NCI-H774 (cell line): ENCODE measurements around the gene HIVEP1.

ENCODE experiments used
- DNase-seq: peaks from one replicate; lab custom pipeline; 2025; lab: John Stamatoyannopoulos, UW

HIVEP1 gene

GRCh38 chr6:12048609-12049008 is 36.5 kb downstream of the HIVEP1 start:
- DNase-seq: no peak

GRCh38 chr6:12049165-12049564 is 37.1 kb downstream of the HIVEP1 start:
- no peak for DNase-seq

GRCh38 chr6:12051861-12052368 is 39.8 kb downstream of the HIVEP1 start:
- no peak for DNase-seq

- no peak for DNase-seq
These were observed 46.3 kb downstream of the HIVEP1 start for GRCh38 chr6:12058172-12058961.

- DNase-seq: peak; percentile 64
These were observed 48.9 kb downstream of the HIVEP1 start for GRCh38 chr6:12060780-12061609.

DNA sequence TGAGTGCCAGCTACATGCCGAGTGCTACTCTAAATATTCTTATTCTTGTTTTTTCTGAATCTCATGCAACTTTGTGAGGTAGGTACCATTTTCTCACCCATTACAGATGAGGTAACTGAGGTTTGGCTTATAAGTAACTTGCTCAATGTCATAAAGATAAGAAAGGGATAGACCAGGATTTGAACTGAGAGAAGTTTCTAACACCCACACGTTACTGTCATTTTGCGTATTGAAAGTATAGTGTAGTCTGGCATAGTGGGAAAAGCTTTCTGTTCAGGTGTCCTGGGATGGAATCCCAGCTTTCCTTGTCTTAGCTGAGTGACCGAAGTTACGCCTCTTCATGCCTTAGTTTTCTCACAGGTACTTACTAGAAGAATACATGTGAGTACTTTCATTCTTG is 50.5 kb downstream of the HIVEP1 start:
- DNase-seq: no peak

GRCh38 chr6:12064131-12064530 is 52.0 kb downstream of the HIVEP1 start:
- DNase-seq: no peak

- no peak for DNase-seq
These were observed 52.5 kb downstream of the HIVEP1 start for GRCh38 chr6:12064538-12065071.

DNA sequence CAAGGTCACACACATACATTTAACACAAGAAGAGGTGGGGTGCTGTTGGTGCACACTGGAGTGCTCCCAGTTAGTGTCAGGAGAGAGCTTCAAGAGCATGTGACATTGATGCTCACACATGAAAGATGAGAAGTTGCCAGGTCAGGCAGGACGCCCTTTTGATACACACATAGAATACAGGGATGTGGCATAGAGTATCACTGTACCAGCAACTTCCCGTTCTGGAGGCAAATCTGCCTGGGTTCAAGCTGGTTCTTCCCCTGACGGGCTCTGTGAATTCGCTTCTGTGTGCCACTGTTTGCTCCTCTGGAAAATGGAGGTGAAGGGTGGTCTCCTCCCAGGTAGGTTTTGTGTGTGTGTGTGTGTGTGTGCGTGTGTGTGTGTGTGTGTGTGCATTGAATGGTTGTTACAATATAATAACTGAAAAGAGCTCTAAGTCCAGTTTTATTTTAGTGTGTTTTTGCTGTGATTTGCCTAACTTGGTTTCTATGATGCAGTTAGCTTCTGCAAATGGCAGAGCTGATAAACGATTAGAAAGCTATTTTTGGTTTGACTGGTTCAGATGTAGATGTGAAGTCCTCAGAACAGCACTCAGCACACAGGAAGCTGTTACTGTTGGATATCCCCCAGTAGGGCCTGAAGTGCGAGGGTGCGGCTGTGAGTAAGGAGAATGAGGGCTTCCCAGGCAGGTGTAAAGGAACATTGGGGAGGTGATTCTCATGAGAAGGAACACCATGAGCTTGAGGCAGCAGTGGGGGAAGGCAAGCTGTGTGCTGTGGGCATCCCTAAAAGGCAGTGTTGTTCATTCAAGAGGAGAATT is 53.4 kb downstream of the HIVEP1 start:
- no peak for DNase-seq

GRCh38 chr6:12066297-12066696 is 54.2 kb downstream of the HIVEP1 start:
- DNase-seq: no peak

DNA sequence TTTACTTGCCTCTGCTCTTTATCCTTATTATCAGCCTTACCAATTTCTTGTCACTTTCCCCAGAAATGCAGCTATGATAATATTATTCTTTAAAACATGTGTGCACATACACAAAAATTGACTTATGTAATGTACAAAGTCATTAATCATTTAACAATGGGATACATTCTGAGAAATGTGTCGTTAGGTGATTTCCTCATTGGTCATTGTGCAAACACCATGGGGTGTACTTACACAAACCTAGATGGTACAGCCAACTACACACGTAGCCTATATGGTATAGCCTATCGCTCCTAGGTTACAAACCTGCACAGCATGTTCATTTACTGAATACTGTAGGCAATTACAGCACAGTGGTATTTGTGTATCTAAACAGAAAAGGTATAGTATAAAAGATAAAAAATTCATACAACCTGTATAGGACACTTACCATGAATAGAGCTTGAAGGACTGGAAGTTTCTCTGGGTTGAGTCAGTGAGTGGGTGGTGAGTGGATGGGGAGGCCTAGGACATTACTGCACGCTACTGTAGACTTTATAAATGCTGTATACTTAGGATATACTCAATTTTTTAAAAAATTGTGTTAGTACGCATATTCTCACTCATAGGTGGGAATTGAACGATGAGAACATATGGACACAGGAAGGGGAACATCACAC is 56.9 kb downstream of the HIVEP1 start:
- no peak for DNase-seq

DNA sequence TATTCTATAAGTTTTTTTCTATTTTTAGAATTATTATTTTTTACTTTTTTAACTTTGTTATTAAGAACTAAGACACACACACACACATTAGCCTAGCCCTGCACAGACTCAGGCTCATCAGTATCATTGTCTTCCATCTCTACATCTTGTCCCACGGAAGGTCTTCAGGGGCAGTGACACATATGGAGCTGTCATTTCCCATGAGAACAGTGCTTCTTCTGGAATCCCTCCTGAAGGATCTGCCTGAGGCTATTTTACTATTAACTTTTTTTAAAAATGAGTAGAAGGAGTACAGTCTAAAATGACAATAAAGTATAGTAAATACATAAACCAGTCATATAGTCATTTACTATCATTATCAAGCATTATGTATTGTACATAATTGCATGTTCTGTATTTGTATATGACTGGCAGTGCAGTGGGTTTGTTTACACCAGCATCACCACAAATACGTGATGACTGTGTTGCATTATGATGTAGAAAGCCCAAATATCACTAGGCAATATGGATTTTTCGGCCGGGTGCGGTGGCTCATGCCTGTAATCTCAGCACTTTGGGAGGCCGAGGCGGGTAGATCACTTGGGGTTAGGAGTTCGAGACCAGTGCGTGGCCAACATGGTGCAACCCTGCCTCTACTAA is 57.9 kb downstream of the HIVEP1 start:
- no peak for DNase-seq

- DNase-seq: no peak
These were observed 59.0 kb downstream of the HIVEP1 start for GRCh38 chr6:12071064-12071615.

DNA sequence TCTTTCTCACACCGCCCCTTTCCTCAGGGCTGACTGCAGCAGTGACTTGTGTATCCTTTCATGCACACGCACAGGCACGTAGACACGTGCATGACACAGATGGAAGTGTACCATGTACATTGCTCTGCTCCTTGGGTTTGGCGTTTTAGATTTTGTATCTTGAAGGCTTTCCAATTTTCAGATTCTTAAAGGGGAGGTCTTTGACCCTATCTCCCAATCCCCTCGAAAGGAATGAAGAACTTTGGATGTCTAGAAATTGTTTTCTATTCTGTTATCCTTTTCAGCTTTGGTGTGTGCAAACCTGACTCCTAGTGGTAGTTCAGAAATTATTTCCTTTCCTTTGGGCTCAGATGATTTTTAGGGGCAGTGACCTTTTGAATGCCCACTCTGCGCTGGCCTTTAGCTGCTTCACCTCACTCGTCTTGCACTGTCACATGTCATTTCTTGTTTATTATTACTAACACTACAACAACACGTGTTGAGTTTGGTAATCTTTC is 63.0 kb downstream of the HIVEP1 start:
- DNase-seq: no peak

- DNase-seq: no peak
These were observed 65.1 kb downstream of the HIVEP1 start for GRCh38 chr6:12077021-12077710.

- no peak for DNase-seq
These were observed 65.9 kb downstream of the HIVEP1 start for GRCh38 chr6:12078014-12078413.

GRCh38 chr6:12081771-12082170 is 69.7 kb downstream of the HIVEP1 start:
- no peak for DNase-seq

GRCh38 chr6:12082368-12082767 is 70.3 kb downstream of the HIVEP1 start:
- no peak for DNase-seq

DNA sequence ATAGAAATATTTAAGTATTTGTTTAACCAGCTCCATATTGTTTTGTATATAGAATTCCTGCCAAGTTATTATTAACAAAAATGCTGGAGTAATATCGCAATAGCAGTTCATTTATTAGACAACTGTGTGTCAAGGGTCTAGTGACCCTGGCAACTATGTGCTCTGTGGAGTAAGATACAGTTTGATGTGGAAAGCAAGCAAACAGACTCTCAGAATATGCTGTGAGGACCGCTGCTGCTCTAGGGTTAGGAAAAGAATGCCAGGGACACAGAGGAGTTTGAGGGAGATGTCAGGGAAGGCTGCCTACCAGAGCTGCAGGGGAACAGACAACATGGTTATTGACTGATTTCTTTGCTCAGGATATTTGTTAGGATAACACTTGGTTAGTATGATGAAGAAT is 71.2 kb downstream of the HIVEP1 start:
- DNase-seq: no peak

- DNase-seq: no peak
These were observed 71.7 kb downstream of the HIVEP1 start for GRCh38 chr6:12083763-12084162.
